K562 (cell line): ENCODE data around the gene VWDE. TPM values are rescaled to one million over a fixed set of nuclear protein-coding genes. Genes with fewer than 3 reads are reported as not detected.
A peak's percentile ranks its signal among the peaks of the same experiment; 100 is the strongest.

Experiments
- ATAC-seq: fragments of 200-7000 bp; cut with Tn5 transposase; 3 replicates; pipeline ENCODE4 v1.9.1; 2020; ENCODE audit warnings: moderate library complexity
- BruUV-seq: library from RNA; stranded (reverse); fragments of 400-500 nt; replicated peaks from 2 replicates; lab custom pipeline; 2021; lab: Mats Ljungman, UMichigan
- CTCF ChIA-PET: fragments of 300-600 bp; formaldehyde crosslinking; extraction: SDS; loops from one replicate; lab custom pipeline; 2021; ENCODE audit warnings: low intra/inter-chr PET ratio; lab: Yijun Ruan, JAX
- POLR2A ChIA-PET: fragments of 300-600, 350-650 bp; sonication (Branson Sonifier 250); formaldehyde crosslinking; extraction: SDS; loops from one replicate; lab custom pipeline; 2021; ENCODE audit warnings: antibody characterized with exemption, inconsistent platforms; lab: Yijun Ruan, JAX
- DNase-seq, 4 experiments: peaks; one replicate each; pipeline versions ENCODE4 v3.0.0 to v3.0.0-alpha.2; 2011 to 2018; ENCODE audit warnings: low spot score in 3 of 4, mixed read lengths in 3 of 4; ENCODE audit errors: extremely low read depth in 1 of 4
- FAIRE-seq: peaks from 2 replicates; lab custom pipeline; 2011; peaks lifted over from hg19 to GRCh38; lab: Jason Lieb, UNC
- H2AFZ ChIP-seq: 2 replicates; pipeline ENCODE4 v1.6.0; 2011; ENCODE audit warnings: low read depth, low read length, control low read depth, inconsistent platforms
- H3K27ac ChIP-seq: fragments of 200-600 bp; 3 replicates; pipeline ENCODE4 v1.8.0; 2011; ENCODE audit warnings: low read depth, mild to moderate bottlenecking, control low read depth, inconsistent platforms, low read length, moderate library complexity, mixed read lengths; ENCODE audit errors: extremely low read depth
- H3K27me3 ChIP-seq, 2 experiments: fragments of 300-600 bp in 1 of 2; 2 replicates in 1 of 2; 3 replicates in 1 of 2; pipeline versions ENCODE4 v1.6.0 to v1.8.0; 2011; ENCODE audit warnings: inconsistent platforms in 2 of 2, low read length in 2 of 2, mild to moderate bottlenecking in 1 of 2, mixed read lengths in 1 of 2, moderate library complexity in 1 of 2; ENCODE audit not compliant: control insufficient read depth in 2 of 2, insufficient read depth in 2 of 2
- H3K36me3 ChIP-seq: fragments of 300-600 bp; 3 replicates; pipeline ENCODE4 v1.8.0; 2011; ENCODE audit warnings: mild to moderate bottlenecking, low read length, inconsistent platforms; ENCODE audit not compliant: control insufficient read depth, insufficient read depth
- H3K4me1 ChIP-seq, 2 experiments: fragments of 200-600 bp in 1 of 2; replicated peaks in 1 of 2; 2 replicates in 1 of 2; 3 replicates in 1 of 2; pipeline versions ENCODE4 v1.5.1 to v1.8.0; 2011; ENCODE audit warnings: inconsistent platforms in 2 of 2, low read length in 2 of 2, mild to moderate bottlenecking in 1 of 2, mixed read lengths in 1 of 2, moderate library complexity in 1 of 2; ENCODE audit not compliant: control insufficient read depth in 2 of 2, insufficient read depth in 2 of 2
- H3K4me2 ChIP-seq: 2 replicates; pipeline ENCODE4 v1.6.1; 2011; ENCODE audit warnings: low read length, control low read depth, inconsistent platforms, mixed read lengths; ENCODE audit not compliant: insufficient read depth
- H3K4me3 ChIP-seq: fragments of 200-600 bp; sonication (generic), shearing (Covaris generic); 2 replicates; pipeline ENCODE4 v1.5.1; 2016; ENCODE audit warnings: control low read depth, inconsistent platforms
- H3K79me2 ChIP-seq: fragments of 200-600 bp; 3 replicates; pipeline ENCODE4 v1.8.0; 2011; ENCODE audit warnings: low read length, inconsistent platforms; ENCODE audit not compliant: control insufficient read depth, insufficient read depth
- H3K9ac ChIP-seq, 2 experiments: 2 replicates each; pipeline versions ENCODE4 v1.6.0 to v1.6.1; 2011; ENCODE audit warnings: low read depth in 2 of 2, low read length in 2 of 2, control low read depth in 1 of 2, inconsistent platforms in 1 of 2, mild to moderate bottlenecking in 1 of 2, mixed read lengths in 1 of 2; ENCODE audit not compliant: insufficient read depth in 1 of 2
- H3K9me1 ChIP-seq: one replicate; pipeline ENCODE4 v1.6.0; 2011; ENCODE audit warnings: inconsistent platforms, mild to moderate bottlenecking, low read length, moderate library complexity; ENCODE audit not compliant: control insufficient read depth, insufficient read depth
- H3K9me3 ChIP-seq: replicated peaks from 2 replicates; pipeline ENCODE4 v1.5.1; 2011; ENCODE audit warnings: low read depth, low read length, inconsistent platforms; ENCODE audit not compliant: control insufficient read depth, insufficient read depth
- H4K20me1 ChIP-seq: replicated peaks from 2 replicates; pipeline ENCODE4 v1.6.1; 2011; ENCODE audit warnings: low read length, inconsistent platforms, mixed read lengths; ENCODE audit not compliant: control insufficient read depth, insufficient read depth
- ERF ChIP-seq: fragments of 450-650 bp; formaldehyde crosslinking; IDR thresholded peaks from 2 replicates; pipeline ENCODE4 v1.4.0; 2020; ENCODE audit warnings: mild to moderate bottlenecking, mixed read lengths
- GABPB1 ChIP-seq: sonication (generic); formaldehyde crosslinking; IDR thresholded peaks from 2 replicates; pipeline ENCODE4 v1.8.0; 2022; ENCODE audit warnings: mild to moderate bottlenecking, missing genetic modification reagents
- LEF1 ChIP-seq: fragments of 450-650 bp; IDR thresholded peaks from 2 replicates; pipeline ENCODE4 v1.6.1; 2016; ENCODE audit warnings: mild to moderate bottlenecking
- MCM2 ChIP-seq: fragments of 450-650 bp; IDR thresholded peaks from 2 replicates; pipeline ENCODE4 v1.6.1; 2017; ENCODE audit warnings: low read depth, mild to moderate bottlenecking
- PHF21A ChIP-seq: fragments of 450-650 bp; IDR thresholded peaks from 2 replicates; pipeline ENCODE4 v1.6.1; 2017; ENCODE audit warnings: low read depth, borderline replicate concordance
- POLR2A ChIP-seq: fragments of 450-650 bp; conservative IDR thresholded peaks from 2 replicates; pipeline ENCODE4 v1.6.1; 2016
- TRIM24 ChIP-seq, 2 experiments: fragments of 450-650 bp; IDR thresholded peaks; 2 replicates each; pipeline ENCODE4 v1.6.1; 2016
- ZC3H8 ChIP-seq: fragments of 450-650 bp; IDR thresholded peaks from 2 replicates; pipeline ENCODE4 v1.6.1; 2017
- WGBS: fragments of 100-300 bp; shearing (Covaris generic); methylation state at CpG from one replicate; pipeline ENCODE4 v1.1.6; 2016; ENCODE audit warnings: low coverage, mixed read lengths; ENCODE audit not compliant: insufficient coverage; ENCODE audit errors: missing lambda C conversion rate; 5-methylcytosine and 5-hydroxymethylcytosine counted together
- in situ Hi-C: fragments of 300-500 bp; cut with MboI; formaldehyde crosslinking; loops from 4 replicates; pipeline ENCODE4 v1.15.0; 2018; ENCODE audit warnings: inconsistent platforms, mixed read lengths
- intact Hi-C: fragments of 100-400 bp; cut with micrococcal nuclease; formaldehyde crosslinking; loops from 2 replicates; pipeline ENCODE4 v1.14.2; 2022
- polyA plus RNA-seq, 8 experiments: library from polyadenylated mRNA; depleted of rRNA in 4 of 8; stranded (reverse) in 5 of 8; unstranded in 3 of 8; fragments of >200 nt; fragmentation: Nextera tagmentation in 2 of 8; fragmentation: Illumina TruSeq in 1 of 8; extraction: Ambion mirVana in 2 of 8; extraction: Trizol in 1 of 8; gene quantifications; 2 replicates each; pipeline versions ENCODE4 v1.2.1 to v1.2.3, GENCODE V29; 2011 to 2014; ENCODE audit warnings: inconsistent platforms in 1 of 8, missing spikeins in 1 of 8
- total RNA-seq, 7 experiments: library from RNA; depleted of rRNA in 6 of 7; stranded (reverse); fragments of >200 nt in 6 of 7; fragmentation: Illumina TruSeq in 2 of 7; extraction: Trizol in 2 of 7; gene quantifications; 2 replicates each; pipeline versions ENCODE4 v1.2.1 to v1.2.3, GENCODE V29; 2011 to 2021; ENCODE audit warnings: low replicate concordance in 1 of 7
- TF ChIP-seq, protein P1 (sequence below): sonication (generic); formaldehyde crosslinking; IDR thresholded peaks from 2 replicates; pipeline ENCODE4 v1.8.0; 2022; ENCODE audit warnings: missing genetic modification reagents, mild to moderate bottlenecking, borderline replicate concordance
- TF ChIP-seq, protein P2 (sequence below): fragments of 250-450 bp; sonication (Bioruptor Pico); IDR thresholded peaks from 2 replicates; pipeline ENCODE4 v1.4.0; 2020; ENCODE audit warnings: mild to moderate bottlenecking, moderate library complexity

The VWDE gene
- total and polyA plus RNA-seq, 9 of the 15 experiments (the other 6 are each of a cell fraction or from before 2014, with no cell fraction given) = 40.6 to 162 (median 95.2) TPM

- WGBS = 83% methylated on average over 10 of the region's 10 CpGs
- ATAC-seq (no peak; the same call in 2 of the 3 replicates), DNase-seq (no peak), FAIRE-seq (no peak)
- Histone ChIP-seq H4K20me1 (no peaks in the 10 kb centered on the region), H3K79me2 (no peaks in the 10 kb centered on the region), H3K9me1 (no peaks in the 10 kb centered on the region), H3K36me3 (peaks cover 44% of the 10 kb centered on the region), H3K4me3 (no peak overlapping the region), H3K4me2 (no peak overlapping the region), H3K27me3 (no peaks in the 10 kb centered on the region), H3K9me3 (no peaks in the 10 kb centered on the region), H3K9ac (no peak overlapping the region), H3K4me1 (peaks cover 0 to 5% of the 10 kb centered on the region in 2 experiments; a peak in 1 of 5 replicates), H2AFZ (no peak overlapping the region), H3K27ac (no peak overlapping the region)
- ChIA-PET POLR2A (interaction anchor here (1.2 kb wide), 1 partner anchor 171 kb away, joined by 3 read pairs; no protein-coding TSS in a partner anchor), CTCF (interaction anchor here (0.6 to 3.1 kb wide), 2 partner anchors 33 to 255 kb away, joined by 3 to 27 read pairs; no protein-coding TSS in a partner anchor)
- intact Hi-C loops = loop anchor here (5.0 kb wide), 1 partner anchor 169 kb away; no protein-coding TSS in a partner anchor
- TF ChIP-seq ERF (CRISPR knock-in tag) = no peak
- TF ChIP-seq POLR2A = 0 out of 2 replicates have a peak, but pooled peaks have one; percentile 21
- TF ChIP-seq, protein P1, sequence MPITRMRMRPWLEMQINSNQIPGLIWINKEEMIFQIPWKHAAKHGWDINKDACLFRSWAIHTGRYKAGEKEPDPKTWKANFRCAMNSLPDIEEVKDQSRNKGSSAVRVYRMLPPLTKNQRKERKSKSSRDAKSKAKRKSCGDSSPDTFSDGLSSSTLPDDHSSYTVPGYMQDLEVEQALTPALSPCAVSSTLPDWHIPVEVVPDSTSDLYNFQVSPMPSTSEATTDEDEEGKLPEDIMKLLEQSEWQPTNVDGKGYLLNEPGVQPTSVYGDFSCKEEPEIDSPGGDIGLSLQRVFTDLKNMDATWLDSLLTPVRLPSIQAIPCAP (CRISPR knock-in tag) = no peak
- TF ChIP-seq ZC3H8 = no peak
- in situ Hi-C loops = no loop called here
- BruUV-seq = no TSS peak
Observed at GRCh38 chr7:12323415-12323814, 80.2 kb downstream of the VWDE start.

- Histone ChIP-seq H3K4me3 (no peak overlapping the region), H3K4me2 (no peak overlapping the region), H3K27ac (no peak overlapping the region), H3K79me2 (no peaks in the 10 kb centered on the region), H3K9me1 (no peaks in the 10 kb centered on the region), H2AFZ (no peak overlapping the region), H3K9ac (no peak overlapping the region), H4K20me1 (no peaks in the 10 kb centered on the region), H3K4me1 (peaks cover 0 to 5% of the 10 kb centered on the region in 2 experiments; a peak in 1 of 5 replicates), H3K36me3 (peaks cover 39% of the 10 kb centered on the region; the same call in 2 of the 3 replicates), H3K27me3 (no peaks in the 10 kb centered on the region), H3K9me3 (no peaks in the 10 kb centered on the region)
- intact Hi-C loops (loop anchor here (1.0 to 5.0 kb wide), 2 partner anchors 169 to 256 kb away; no protein-coding TSS in a partner anchor), in situ Hi-C loops (no loop called here)
- ChIA-PET CTCF (interaction anchor here (0.6 to 3.1 kb wide), 3 partner anchors 32 to 255 kb away, joined by 3 to 27 read pairs (median 3); no protein-coding TSS in a partner anchor), POLR2A (interaction anchor here (1.2 kb wide), 1 partner anchor 171 kb away, joined by 3 read pairs; no protein-coding TSS in a partner anchor)
- FAIRE-seq = no peak
- 97% methylated on average over 3 of the region's 3 CpGs for WGBS
- TF ChIP-seq PHF21A (no peak), GABPB1 (CRISPR knock-in tag) (no peak), LEF1 (no peak), TRIM24 (IDR thresholded peaks at IDR 0.05) (no peak), MCM2 (no peak)
- TF ChIP-seq, protein P2, sequence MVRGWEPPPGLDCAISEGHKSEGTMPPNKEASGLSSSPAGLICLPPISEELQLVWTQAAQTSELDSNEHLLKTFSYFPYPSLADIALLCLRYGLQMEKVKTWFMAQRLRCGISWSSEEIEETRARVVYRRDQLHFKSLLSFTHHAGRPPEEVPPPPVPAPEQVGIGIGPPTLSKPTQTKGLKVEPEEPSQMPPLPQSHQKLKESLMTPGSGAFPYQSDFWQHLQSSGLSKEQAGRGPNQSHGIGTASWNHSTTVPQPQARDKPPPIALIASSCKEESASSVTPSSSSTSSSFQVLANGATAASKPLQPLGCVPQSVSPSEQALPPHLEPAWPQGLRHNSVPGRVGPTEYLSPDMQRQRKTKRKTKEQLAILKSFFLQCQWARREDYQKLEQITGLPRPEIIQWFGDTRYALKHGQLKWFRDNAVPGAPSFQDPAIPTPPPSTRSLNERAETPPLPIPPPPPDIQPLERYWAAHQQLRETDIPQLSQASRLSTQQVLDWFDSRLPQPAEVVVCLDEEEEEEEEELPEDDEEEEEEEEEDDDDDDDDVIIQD = no peak
- BruUV-seq = no TSS peak
- DNase-seq = no peak
- ATAC-seq = no peak
Observed at GRCh38 chr7:12322903-12323300, 80.8 kb downstream of the VWDE start.
